Measurements from ENCODE around the gene WNT2. TPM values are rescaled to one million over a fixed set of nuclear protein-coding genes. Genes with fewer than 3 reads are reported as not detected.
"Not testable (repeated sequence)": the region's sequence is repeated elsewhere in the genome, so short reads cannot be mapped to it uniquely, and the experiment has no call there.

Gene WNT2
- total RNA-seq, 1 donor from 2014 or later = not detected

GRCh38 chr7:117308891-117309290 is 14.0 kb downstream of the WNT2 start:
- intact Hi-C loops (cut with micrococcal nuclease) = no loop called here

- intact Hi-C loops (cut with micrococcal nuclease) = no loop called here
Observed at GRCh38 chr7:117302396-117302795, 20.5 kb downstream of the WNT2 start.

GRCh38 chr7:117300506-117300905 is 22.4 kb downstream of the WNT2 start:
- intact Hi-C loops (cut with micrococcal nuclease) = not testable (repeated sequence)

GRCh38 chr7:117297606-117298005 is 25.3 kb downstream of the WNT2 start:
- intact Hi-C loops (cut with micrococcal nuclease) = no loop called here

GRCh38 chr7:117296066-117296465 is 26.8 kb downstream of the WNT2 start:
- intact Hi-C loops (cut with micrococcal nuclease) = no loop called here

GRCh38 chr7:117285826-117286225 is 37.0 kb downstream of the WNT2 start:
- intact Hi-C loops (cut with micrococcal nuclease) = no loop called here

GRCh38 chr7:117284692-117285091 is 38.2 kb downstream of the WNT2 start:
- intact Hi-C loops (cut with micrococcal nuclease) = no loop called here

- intact Hi-C loops (cut with micrococcal nuclease) = no loop called here
Observed at GRCh38 chr7:117283779-117284178, 39.1 kb downstream of the WNT2 start.

- intact Hi-C loops (cut with micrococcal nuclease) = no loop called here
Observed at GRCh38 chr7:117283371-117283770, 39.5 kb downstream of the WNT2 start.

- intact Hi-C loops (cut with micrococcal nuclease) = no loop called here
Observed at GRCh38 chr7:117282239-117282812, 40.5 kb downstream of the WNT2 start.

- intact Hi-C loops (cut with micrococcal nuclease) = no loop called here
Observed at GRCh38 chr7:117281562-117281961, 41.3 kb downstream of the WNT2 start.

GRCh38 chr7:117279931-117280557 is 42.8 kb downstream of the WNT2 start:
- intact Hi-C loops (cut with micrococcal nuclease) = no loop called here

GRCh38 chr7:117279203-117279602 is 43.7 kb downstream of the WNT2 start:
- intact Hi-C loops (cut with micrococcal nuclease) = no loop called here

GRCh38 chr7:117278040-117278439 is 44.8 kb downstream of the WNT2 start:
- intact Hi-C loops (cut with micrococcal nuclease) = no loop called here

- intact Hi-C loops (cut with micrococcal nuclease) = no loop called here
Observed at GRCh38 chr7:117277576-117277975, 45.3 kb downstream of the WNT2 start.

- intact Hi-C loops (cut with micrococcal nuclease) = no loop called here
Observed at GRCh38 chr7:117274951-117275350, 47.9 kb downstream of the WNT2 start.

- intact Hi-C loops (cut with micrococcal nuclease) = no loop called here
Observed at GRCh38 chr7:117273814-117274225, 49.0 kb downstream of the WNT2 start.

- intact Hi-C loops (cut with micrococcal nuclease) = no loop called here
Observed at GRCh38 chr7:117273325-117273724, 49.5 kb downstream of the WNT2 start.

GRCh38 chr7:117272017-117272759 is 50.7 kb downstream of the WNT2 start:
- intact Hi-C loops (cut with micrococcal nuclease) = no loop called here

- intact Hi-C loops (cut with micrococcal nuclease) = no loop called here
Observed at GRCh38 chr7:117271566-117271965, 51.3 kb downstream of the WNT2 start.

GRCh38 chr7:117270371-117270770 is 52.5 kb downstream of the WNT2 start:
- intact Hi-C loops (cut with micrococcal nuclease) = no loop called here

- intact Hi-C loops (cut with micrococcal nuclease) = no loop called here
Observed at GRCh38 chr7:117269886-117270285, 53.0 kb downstream of the WNT2 start.

- intact Hi-C loops (cut with micrococcal nuclease) = no loop called here
Observed at GRCh38 chr7:117269417-117269816, 53.4 kb downstream of the WNT2 start.

All from T-helper 1 cell treated with Interleukin-12 subunit alpha and Interleukin-12 subunit beta and Interleukin-4 antibody, amounts not matched to agents 30 ng/mL and 1 ng/mL, for 36 hours (primary cell).